ENCODE results near the gene KLHDC1.

DNA sequence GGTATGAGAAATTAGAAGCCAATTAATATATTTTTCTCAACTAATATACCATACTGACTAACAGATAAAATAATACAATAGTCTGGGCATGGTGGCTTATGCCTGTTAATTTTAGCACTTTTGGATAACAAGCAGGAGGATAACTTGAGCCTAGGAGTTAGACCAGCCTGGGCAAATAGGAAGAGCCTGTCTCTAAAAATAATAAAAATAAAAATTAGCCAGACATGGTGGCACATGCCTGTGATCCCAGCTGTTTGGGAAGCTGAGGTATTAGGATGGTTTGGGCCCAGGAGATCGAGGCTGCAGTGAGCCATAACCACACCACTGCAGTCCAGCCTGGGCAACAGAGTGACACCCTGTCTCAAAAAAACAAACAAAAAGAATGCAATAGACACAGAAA lies 99.7 kb downstream of the KLHDC1 start:
- TF ChIP-seq, protein P1, sequence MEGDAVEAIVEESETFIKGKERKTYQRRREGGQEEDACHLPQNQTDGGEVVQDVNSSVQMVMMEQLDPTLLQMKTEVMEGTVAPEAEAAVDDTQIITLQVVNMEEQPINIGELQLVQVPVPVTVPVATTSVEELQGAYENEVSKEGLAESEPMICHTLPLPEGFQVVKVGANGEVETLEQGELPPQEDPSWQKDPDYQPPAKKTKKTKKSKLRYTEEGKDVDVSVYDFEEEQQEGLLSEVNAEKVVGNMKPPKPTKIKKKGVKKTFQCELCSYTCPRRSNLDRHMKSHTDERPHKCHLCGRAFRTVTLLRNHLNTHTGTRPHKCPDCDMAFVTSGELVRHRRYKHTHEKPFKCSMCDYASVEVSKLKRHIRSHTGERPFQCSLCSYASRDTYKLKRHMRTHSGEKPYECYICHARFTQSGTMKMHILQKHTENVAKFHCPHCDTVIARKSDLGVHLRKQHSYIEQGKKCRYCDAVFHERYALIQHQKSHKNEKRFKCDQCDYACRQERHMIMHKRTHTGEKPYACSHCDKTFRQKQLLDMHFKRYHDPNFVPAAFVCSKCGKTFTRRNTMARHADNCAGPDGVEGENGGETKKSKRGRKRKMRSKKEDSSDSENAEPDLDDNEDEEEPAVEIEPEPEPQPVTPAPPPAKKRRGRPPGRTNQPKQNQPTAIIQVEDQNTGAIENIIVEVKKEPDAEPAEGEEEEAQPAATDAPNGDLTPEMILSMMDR (IDR thresholded peaks at IDR 0.05; ENCODE audit: low read depth, low read length, missing input control): no peak
- TF ChIP-seq GABPA (IDR thresholded peaks at IDR 0.05 in 1 of 2, conservative IDR thresholded peaks at IDR 0.05 in 1 of 2) (no peak), NR2F2 (IDR thresholded peaks at IDR 0.05) (no peak), JUND (IDR thresholded peaks at IDR 0.05) (no peak), FOXA1 (IDR thresholded peaks at IDR 0.05) (no peak), RAD21 (IDR thresholded peaks at IDR 0.05) (no peak), RXRA (IDR thresholded peaks at IDR 0.05) (no peak), TAF1 (conservative IDR thresholded peaks at IDR 0.05) (no peak)
- TF ChIP-seq, protein P2, sequence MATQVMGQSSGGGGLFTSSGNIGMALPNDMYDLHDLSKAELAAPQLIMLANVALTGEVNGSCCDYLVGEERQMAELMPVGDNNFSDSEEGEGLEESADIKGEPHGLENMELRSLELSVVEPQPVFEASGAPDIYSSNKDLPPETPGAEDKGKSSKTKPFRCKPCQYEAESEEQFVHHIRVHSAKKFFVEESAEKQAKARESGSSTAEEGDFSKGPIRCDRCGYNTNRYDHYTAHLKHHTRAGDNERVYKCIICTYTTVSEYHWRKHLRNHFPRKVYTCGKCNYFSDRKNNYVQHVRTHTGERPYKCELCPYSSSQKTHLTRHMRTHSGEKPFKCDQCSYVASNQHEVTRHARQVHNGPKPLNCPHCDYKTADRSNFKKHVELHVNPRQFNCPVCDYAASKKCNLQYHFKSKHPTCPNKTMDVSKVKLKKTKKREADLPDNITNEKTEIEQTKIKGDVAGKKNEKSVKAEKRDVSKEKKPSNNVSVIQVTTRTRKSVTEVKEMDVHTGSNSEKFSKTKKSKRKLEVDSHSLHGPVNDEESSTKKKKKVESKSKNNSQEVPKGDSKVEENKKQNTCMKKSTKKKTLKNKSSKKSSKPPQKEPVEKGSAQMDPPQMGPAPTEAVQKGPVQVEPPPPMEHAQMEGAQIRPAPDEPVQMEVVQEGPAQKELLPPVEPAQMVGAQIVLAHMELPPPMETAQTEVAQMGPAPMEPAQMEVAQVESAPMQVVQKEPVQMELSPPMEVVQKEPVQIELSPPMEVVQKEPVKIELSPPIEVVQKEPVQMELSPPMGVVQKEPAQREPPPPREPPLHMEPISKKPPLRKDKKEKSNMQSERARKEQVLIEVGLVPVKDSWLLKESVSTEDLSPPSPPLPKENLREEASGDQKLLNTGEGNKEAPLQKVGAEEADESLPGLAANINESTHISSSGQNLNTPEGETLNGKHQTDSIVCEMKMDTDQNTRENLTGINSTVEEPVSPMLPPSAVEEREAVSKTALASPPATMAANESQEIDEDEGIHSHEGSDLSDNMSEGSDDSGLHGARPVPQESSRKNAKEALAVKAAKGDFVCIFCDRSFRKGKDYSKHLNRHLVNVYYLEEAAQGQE (IDR thresholded peaks at IDR 0.05): no peak
- TF ChIP-seq, protein P3, sequence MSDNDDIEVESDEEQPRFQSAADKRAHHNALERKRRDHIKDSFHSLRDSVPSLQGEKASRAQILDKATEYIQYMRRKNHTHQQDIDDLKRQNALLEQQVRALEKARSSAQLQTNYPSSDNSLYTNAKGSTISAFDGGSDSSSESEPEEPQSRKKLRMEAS (IDR thresholded peaks at IDR 0.05): no peak
- TF ChIP-seq, protein P4, sequence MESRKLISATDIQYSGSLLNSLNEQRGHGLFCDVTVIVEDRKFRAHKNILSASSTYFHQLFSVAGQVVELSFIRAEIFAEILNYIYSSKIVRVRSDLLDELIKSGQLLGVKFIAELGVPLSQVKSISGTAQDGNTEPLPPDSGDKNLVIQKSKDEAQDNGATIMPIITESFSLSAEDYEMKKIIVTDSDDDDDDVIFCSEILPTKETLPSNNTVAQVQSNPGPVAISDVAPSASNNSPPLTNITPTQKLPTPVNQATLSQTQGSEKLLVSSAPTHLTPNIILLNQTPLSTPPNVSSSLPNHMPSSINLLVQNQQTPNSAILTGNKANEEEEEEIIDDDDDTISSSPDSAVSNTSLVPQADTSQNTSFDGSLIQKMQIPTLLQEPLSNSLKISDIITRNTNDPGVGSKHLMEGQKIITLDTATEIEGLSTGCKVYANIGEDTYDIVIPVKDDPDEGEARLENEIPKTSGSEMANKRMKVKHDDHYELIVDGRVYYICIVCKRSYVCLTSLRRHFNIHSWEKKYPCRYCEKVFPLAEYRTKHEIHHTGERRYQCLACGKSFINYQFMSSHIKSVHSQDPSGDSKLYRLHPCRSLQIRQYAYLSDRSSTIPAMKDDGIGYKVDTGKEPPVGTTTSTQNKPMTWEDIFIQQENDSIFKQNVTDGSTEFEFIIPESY (IDR thresholded peaks at IDR 0.05): no peak

All from liver (tissue), 3 donors.